AG04449 (cell line): ENCODE measurements around the gene FCHSD1.

Source experiments
- CTCF ChIA-PET: fragments of 350-600 bp; formaldehyde crosslinking; extraction: SDS; loops from one replicate; lab custom pipeline; 2021; ENCODE audit warnings: antibody characterized with exemption; lab: Yijun Ruan, JAX
- POLR2A ChIA-PET: fragments of 400-600, 350-600 bp; formaldehyde crosslinking; extraction: SDS; loops from one replicate; lab custom pipeline; 2020; ENCODE audit warnings: antibody characterized with exemption, inconsistent platforms; lab: Yijun Ruan, JAX
- DNase-seq: peaks from one replicate; pipeline ENCODE4 v3.0.0-alpha.2; 2010; ENCODE audit warnings: low read depth, low spot score
- H3K4me3 ChIP-seq: 2 replicates; pipeline ENCODE4 v1.5.1; 2011; ENCODE audit warnings: low read depth, mild to moderate bottlenecking, control low read depth, low read length
- CTCF ChIP-seq: IDR thresholded peaks from one replicate; pipeline ENCODE4 v1.5.1; 2011; ENCODE audit warnings: mild to moderate bottlenecking, moderate library complexity, low read length, control low read depth, inconsistent platforms; ENCODE audit not compliant: insufficient read depth; ENCODE audit errors: missing control alignments

FCHSD1 gene

DNA sequence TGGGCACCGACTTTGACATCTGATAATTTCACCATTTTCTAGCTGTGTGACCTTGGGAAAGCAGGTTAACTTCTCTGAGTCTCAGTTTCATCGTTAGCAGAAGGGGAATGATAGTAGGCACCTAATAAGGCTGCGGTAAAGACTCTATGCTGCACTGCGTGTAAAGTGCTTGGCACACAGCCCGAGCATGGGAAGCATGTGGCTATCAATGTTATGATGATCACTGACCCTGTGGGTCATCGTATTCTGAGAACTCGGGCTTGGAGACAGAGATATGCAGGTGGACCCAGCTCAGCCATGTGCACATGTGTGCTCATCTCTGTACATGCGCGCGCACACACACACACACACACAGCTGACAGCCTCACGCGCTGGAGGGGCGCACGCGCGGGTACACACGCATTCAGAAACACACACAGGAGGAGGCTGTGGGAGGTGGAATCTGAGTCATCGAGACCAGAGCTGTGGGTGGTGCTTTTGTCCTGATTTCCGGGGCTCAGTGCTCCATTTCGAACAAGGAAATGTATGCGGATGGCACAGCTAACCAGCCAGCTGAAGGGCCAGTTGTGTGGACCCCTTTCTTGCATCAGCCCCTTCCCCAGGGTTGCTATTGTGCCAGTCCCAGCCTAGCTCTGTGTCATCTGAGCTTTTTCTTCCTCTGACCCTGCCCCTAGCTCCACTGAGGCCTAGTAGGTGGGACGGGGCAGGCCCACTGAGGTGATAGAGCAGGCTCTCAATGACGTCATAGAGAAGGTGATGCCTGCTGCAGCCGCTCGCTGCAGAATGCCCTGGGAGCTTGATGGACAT is 41.9 kb upstream of the FCHSD1 start:
- TF ChIP-seq CTCF: no peak
- H3K4me3 ChIP-seq: no peak overlapping the region
- no peak for DNase-seq
- CTCF ChIA-PET: interaction anchor here (0.9 to 16.7 kb wide), 31 partner anchors 9 to 450 kb away, joined by 3 to 828 read pairs (median 9); partner anchors contain the start of genes ARAP3, DELE1, FCHSD1 and PCDH1
- POLR2A ChIA-PET: no interaction called here

GRCh38 chr5:141692533-141692888 is 41.3 kb upstream of the FCHSD1 start:
- TF ChIP-seq CTCF: no peak
- POLR2A ChIA-PET: interaction anchor here (0.5 kb wide), 1 partner anchor 249 kb away, joined by 3 read pairs; no protein-coding TSS in a partner anchor
- H3K4me3 ChIP-seq: peak overlapping the region; percentile 61

GRCh38 chr5:141691867-141692532 is 40.8 kb upstream of the FCHSD1 start:
- DNase-seq: no peak
- CTCF ChIA-PET: interaction anchor here (0.6 to 16.7 kb wide), 47 partner anchors 10 to 1057 kb away, joined by 3 to 828 read pairs (median 6); partner anchors contain the start of genes ARAP3, DELE1, FCHSD1 and PCDH1
- peak overlapping the region; percentile 61 for H3K4me3 ChIP-seq
- POLR2A ChIA-PET: interaction anchor here (0.5 to 0.6 kb wide), 2 partner anchors 249 to 316 kb away, joined by 3 to 4 read pairs; no protein-coding TSS in a partner anchor
- peak; percentile 99 for TF ChIP-seq CTCF

More at GRCh38 chr5:141692533-141692888, 41.3 kb upstream of the FCHSD1 start:
- CTCF ChIA-PET: interaction anchor here (0.6 to 16.7 kb wide), 48 partner anchors 9 to 603 kb away, joined by 3 to 828 read pairs (median 6); partner anchors contain the start of genes ARAP3, DELE1, FCHSD1 and PCDH1
- no peak for DNase-seq

- ChIA-PET POLR2A (interaction anchor here (0.6 kb wide), 1 partner anchor 317 kb away, joined by 4 read pairs; no protein-coding TSS in a partner anchor), CTCF (interaction anchor here (0.6 to 16.7 kb wide), 44 partner anchors 10 to 1056 kb away, joined by 3 to 828 read pairs (median 8); partner anchors contain the start of genes ARAP3, DELE1, FCHSD1 and PCDH1)
- no peak for TF ChIP-seq CTCF
- no peak overlapping the region for H3K4me3 ChIP-seq
- DNase-seq: no peak
These were observed 40.2 kb upstream of the FCHSD1 start for GRCh38 chr5:141691286-141691866.

GRCh38 chr5:141686648-141687416 is 35.6 kb upstream of the FCHSD1 start:
- POLR2A ChIA-PET: no interaction called here
- no peak for DNase-seq
- CTCF ChIA-PET: interaction anchor here (0.9 to 2.2 kb wide), 6 partner anchors 9 to 282 kb away, joined by 3 to 22 read pairs (median 4); partner anchors contain the start of genes PCDH1, PCDH12 and RNF14
- TF ChIP-seq CTCF: no peak
- H3K4me3 ChIP-seq: no peak overlapping the region
